8988T (cell line): ENCODE measurements around the gene PCDHA11.
"Not testable (repeated sequence)": the region's sequence is repeated elsewhere in the genome, so short reads cannot be mapped to it uniquely, and the experiment has no call there.

Experiments
- DNase-seq: peaks from one replicate; pipeline ENCODE4 v3.0.0; 2011

Gene PCDHA11

DNA sequence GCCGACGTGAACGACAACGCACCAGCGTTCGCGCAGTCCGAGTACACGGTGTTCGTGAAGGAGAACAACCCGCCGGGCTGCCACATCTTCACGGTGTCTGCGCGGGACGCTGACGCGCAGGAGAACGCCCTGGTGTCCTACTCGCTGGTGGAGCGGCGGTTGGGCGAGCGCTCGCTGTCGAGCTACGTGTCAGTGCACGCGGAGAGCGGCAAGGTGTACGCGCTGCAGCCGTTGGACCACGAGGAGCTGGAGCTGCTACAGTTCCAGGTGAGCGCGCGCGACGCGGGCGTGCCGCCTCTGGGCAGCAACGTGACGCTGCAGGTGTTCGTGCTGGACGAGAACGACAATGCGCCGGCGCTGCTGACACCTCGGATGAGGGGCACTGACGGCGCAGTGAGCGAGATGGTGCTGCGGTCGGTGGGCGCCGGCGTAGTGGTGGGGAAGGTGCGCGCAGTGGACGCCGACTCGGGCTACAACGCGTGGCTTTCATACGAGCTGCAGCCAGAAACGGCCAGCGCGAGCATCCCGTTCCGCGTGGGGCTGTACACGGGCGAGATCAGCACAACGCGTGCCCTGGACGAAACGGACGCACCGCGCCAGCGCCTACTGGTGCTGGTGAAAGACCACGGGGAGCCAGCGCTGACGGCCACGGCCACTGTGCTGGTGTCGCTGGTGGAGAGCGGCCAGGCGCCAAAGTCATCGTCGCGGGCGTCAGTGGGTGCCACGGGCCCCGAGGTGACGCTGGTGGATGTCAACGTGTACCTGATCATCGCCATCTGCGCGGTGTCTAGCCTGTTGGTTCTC is 18.7 kb upstream of the PCDHA11 start:
- DNase-seq, result not testable (repeated sequence)

DNA sequence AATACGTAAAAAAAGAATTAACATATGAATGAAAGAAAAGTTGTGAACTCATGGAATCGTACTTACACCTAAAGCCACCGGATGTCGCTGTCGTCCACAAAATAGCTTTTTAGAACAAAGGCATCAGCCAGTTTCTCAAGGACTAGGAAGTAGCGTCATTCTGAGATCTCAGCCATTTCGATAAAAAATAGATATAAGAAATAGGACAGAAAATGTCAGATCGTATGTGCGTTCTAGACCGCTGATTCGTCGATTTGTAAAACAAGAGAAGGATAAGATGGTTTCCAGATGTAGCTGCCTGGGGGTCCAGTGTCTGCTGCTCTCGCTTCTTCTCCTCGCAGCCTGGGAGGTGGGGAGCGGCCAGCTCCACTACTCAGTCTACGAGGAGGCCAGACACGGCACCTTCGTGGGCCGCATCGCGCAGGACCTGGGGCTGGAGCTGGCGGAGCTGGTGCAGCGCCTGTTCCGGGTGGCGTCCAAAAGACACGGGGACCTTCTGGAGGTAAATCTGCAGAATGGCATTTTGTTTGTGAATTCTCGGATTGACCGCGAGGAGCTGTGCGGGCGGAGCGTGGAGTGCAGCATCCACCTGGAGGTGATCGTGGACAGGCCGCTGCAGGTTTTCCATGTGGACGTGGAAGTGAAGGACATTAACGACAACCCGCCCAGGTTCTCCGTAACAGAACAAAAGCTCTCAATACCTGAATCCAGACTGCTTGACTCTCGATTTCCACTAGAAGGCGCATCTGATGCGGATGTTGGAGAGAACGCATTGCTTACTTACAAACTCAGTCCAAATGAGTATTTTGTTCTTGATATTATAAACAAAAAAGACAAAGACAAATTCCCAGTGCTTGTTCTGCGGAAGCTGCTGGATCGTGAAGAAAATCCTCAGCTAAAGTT is 12.7 kb upstream of the PCDHA11 start, which contains the start of gene PCDHA10:
Gene PCDHA10 (plus strand): TSS at position 126 of the 903 bp plus-strand sequence. CDS start 152 bp downstream, at position 278.
- DNase-seq, result peak; percentile 48

- no peak for DNase-seq
Observed at GRCh38 chr5:140857177-140857986, 11.4 kb upstream of the PCDHA11 start.

DNA sequence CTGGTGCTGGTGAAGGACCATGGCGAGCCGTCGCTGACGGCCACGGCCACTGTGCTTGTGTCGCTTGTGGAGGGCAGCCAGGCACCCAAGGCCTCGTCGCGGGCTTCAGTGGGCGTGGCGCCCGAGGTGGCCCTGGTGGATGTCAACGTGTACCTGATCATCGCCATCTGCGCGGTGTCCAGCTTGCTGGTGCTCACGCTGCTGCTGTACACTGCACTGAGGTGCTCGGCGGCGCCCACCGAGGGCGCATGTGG is 10.8 kb upstream of the PCDHA11 start:
- DNase-seq, result no peak

- DNase-seq, result no peak
Observed at GRCh38 chr5:140862441-140863295, 6.1 kb upstream of the PCDHA11 start.

- DNase-seq, result no peak
Observed at GRCh38 chr5:140869555-140869886, 764 bp downstream of the PCDHA11 start.

- no peak for DNase-seq
Observed at GRCh38 chr5:140870221-140871201, 1.8 kb downstream of the PCDHA11 start.

- DNase-seq, result peak; percentile 46
Observed at GRCh38 chr5:140875085-140876065, 6.6 kb downstream of the PCDHA11 start, which contains the start of gene PCDHA12. TSS of gene PCDHA12 (plus strand) at chr5:140875308. CDS start at chr5:140875473, 165 bp downstream.

DNA sequence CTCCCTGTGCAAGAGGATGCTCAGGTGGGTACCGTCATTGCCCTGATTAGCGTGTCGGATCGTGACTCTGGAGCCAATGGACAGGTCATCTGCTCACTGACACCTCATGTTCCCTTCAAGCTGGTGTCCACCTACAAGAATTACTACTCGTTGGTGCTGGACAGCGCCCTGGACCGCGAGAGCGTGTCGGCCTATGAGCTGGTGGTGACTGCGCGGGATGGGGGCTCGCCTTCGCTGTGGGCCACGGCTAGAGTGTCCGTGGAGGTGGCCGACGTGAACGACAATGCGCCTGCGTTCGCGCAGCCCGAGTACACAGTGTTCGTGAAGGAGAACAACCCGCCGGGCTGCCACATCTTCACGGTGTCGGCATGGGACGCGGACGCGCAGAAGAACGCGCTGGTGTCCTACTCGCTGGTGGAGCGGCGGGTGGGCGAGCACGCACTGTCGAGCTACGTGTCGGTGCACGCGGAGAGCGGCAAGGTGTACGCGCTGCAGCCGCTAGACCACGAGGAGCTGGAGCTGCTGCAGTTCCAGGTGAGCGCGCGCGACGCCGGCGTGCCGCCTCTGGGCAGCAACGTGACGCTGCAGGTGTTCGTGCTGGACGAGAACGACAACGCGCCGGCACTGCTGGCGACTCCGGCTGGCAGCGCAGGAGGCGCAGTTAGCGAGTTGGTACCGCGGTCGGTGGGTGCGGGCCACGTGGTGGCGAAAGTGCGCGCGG is 7.9 kb downstream of the PCDHA11 start:
- DNase-seq, result not testable (repeated sequence)

DNA sequence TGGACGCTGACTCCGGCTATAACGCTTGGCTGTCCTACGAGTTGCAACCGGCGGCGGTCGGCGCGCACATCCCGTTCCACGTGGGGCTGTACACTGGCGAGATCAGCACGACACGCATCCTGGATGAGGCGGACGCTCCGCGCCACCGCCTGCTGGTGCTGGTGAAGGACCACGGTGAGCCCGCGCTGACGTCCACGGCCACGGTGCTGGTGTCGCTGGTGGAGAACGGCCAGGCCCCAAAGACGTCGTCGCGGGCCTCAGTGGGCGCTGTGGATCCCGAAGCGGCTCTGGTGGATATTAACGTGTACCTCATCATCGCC is 8.5 kb downstream of the PCDHA11 start:
- DNase-seq, result no peak

- no peak for DNase-seq
Observed at GRCh38 chr5:140881889-140882590, 13.3 kb downstream of the PCDHA11 start, which contains the start of gene PCDHA13. TSS of gene PCDHA13 (plus strand) at chr5:140882124. CDS start at chr5:140882269, 145 bp downstream.

DNA sequence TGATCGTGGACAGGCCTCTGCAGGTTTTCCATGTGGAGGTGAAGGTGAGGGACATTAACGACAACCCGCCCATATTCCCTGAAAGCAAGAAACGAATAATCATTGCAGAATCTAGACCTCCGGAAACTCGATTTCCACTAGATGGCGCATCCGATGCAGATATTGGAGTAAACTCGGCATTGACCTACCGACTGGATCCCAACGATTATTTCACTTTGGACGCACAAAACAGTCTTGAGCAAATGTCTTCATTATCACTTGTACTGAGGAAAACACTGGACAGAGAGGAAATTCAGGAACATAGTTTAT is 13.8 kb downstream of the PCDHA11 start:
- peak; percentile 80 for DNase-seq

GRCh38 chr5:140883373-140883772 is 14.6 kb downstream of the PCDHA11 start:
- no peak for DNase-seq

GRCh38 chr5:140883927-140884697 is 15.4 kb downstream of the PCDHA11 start:
- DNase-seq, result no peak

DNA sequence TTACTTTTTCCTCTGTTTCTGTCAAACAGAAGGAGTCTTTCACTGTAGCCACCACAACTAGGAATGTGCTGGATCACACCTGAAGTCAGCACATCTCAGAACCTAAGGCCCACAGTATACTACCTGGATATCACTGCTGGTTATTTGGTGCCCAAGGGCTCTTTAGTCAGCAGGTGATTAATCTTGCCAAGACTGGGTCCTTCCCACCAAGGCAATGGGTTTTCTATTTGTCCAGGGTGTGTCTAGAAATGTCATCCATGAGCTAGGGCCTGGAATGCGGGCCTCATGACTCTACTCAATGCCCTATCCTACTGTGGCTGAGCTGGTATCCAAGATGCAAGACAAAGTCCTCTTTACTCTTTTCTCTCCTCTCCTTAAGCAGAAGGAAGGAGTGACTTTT is 47.6 kb downstream of the PCDHA11 start:
- DNase-seq, result no peak
